HEK293 (cell line): ENCODE measurements around the gene SHISA5.

Experiments
- CTCF ChIA-PET: fragments of 350-600 bp; formaldehyde crosslinking; extraction: SDS; loops from one replicate; lab custom pipeline; 2021; ENCODE audit warnings: antibody characterized with exemption; lab: Yijun Ruan, JAX
- POLR2A ChIA-PET: fragments of 300-600 bp; formaldehyde crosslinking; extraction: SDS; loops from one replicate; lab custom pipeline; 2020; ENCODE audit warnings: antibody characterized with exemption, inconsistent platforms; lab: Yijun Ruan, JAX
- H3K27ac ChIP-seq: fragments of 200-500 bp; sonication (Bioruptor generic); 2 replicates; pipeline ENCODE4 v1.5.1; 2014; ENCODE audit warnings: low read depth, low read length, control low read depth, inconsistent platforms; ENCODE audit errors: extremely low read depth
- H3K36me3 ChIP-seq, 2 experiments: fragments of 200-500 bp in 1 of 2; sonication (Bioruptor generic) in 1 of 2; 1 replicate in 1 of 2; 2 replicates in 1 of 2; pipeline ENCODE4 v1.5.1; 2014 to 2017; ENCODE audit warnings: inconsistent platforms in 2 of 2, low read length in 2 of 2; ENCODE audit not compliant: control insufficient read depth in 2 of 2, insufficient read depth in 1 of 2
- H3K4me1 ChIP-seq: fragments of 200-500 bp; sonication (Bioruptor generic); 2 replicates; pipeline ENCODE4 v1.5.1; 2014; ENCODE audit warnings: mild to moderate bottlenecking, low read length, inconsistent platforms; ENCODE audit not compliant: control insufficient read depth, insufficient read depth
- H3K4me3 ChIP-seq: 2 replicates; pipeline ENCODE4 v1.5.1; 2011; ENCODE audit warnings: low read depth, mild to moderate bottlenecking, control low read depth, low read length, moderate library complexity
- H3K9me3 ChIP-seq: fragments of 200-500 bp; sonication (Bioruptor generic); 2 replicates; pipeline ENCODE4 v1.5.1; 2014; ENCODE audit warnings: low read depth, low read length, inconsistent platforms; ENCODE audit not compliant: control insufficient read depth, insufficient read depth
- BCL6B ChIP-seq: fragments of 450-650 bp; formaldehyde crosslinking; IDR thresholded peaks from 2 replicates; pipeline ENCODE4 v1.5.1; 2017; ENCODE audit warnings: missing biosample characterization, missing genetic modification characterization
- GLIS1 ChIP-seq: fragments of 450-650 bp; formaldehyde crosslinking; IDR thresholded peaks from 2 replicates; pipeline ENCODE4 v1.5.1; 2016; ENCODE audit warnings: missing biosample characterization, missing genetic modification characterization
- HIC1 ChIP-seq: fragments of 450-650 bp; formaldehyde crosslinking; IDR thresholded peaks from 2 replicates; pipeline ENCODE4 v1.5.1; 2016; ENCODE audit warnings: missing biosample characterization, missing genetic modification characterization
- KLF10 ChIP-seq: fragments of 450-650 bp; IDR thresholded peaks from 2 replicates; pipeline ENCODE4 v1.5.1; 2018; ENCODE audit warnings: missing biosample characterization, mild to moderate bottlenecking, missing genetic modification characterization
- KLF7 ChIP-seq: fragments of 450-650 bp; formaldehyde crosslinking; IDR thresholded peaks from 2 replicates; pipeline ENCODE4 v1.5.1; 2016; ENCODE audit warnings: missing biosample characterization, missing genetic modification characterization, borderline replicate concordance
- KLF8 ChIP-seq: fragments of 450-650 bp; formaldehyde crosslinking; IDR thresholded peaks from 2 replicates; pipeline ENCODE4 v1.5.1; 2016; ENCODE audit warnings: missing biosample characterization, missing genetic modification characterization
- TRIM28 ChIP-seq: IDR thresholded peaks from 2 replicates; pipeline ENCODE4 v1.6.1; 2011; ENCODE audit warnings: low read length, control low read depth, borderline replicate concordance
- YY2 ChIP-seq: fragments of 450-650 bp; formaldehyde crosslinking; IDR thresholded peaks from 2 replicates; pipeline ENCODE4 v1.5.1; 2016; ENCODE audit warnings: missing biosample characterization, missing genetic modification characterization
- ZBTB44 ChIP-seq: fragments of 450-650 bp; IDR thresholded peaks from 2 replicates; pipeline ENCODE4 v1.5.1; 2018; ENCODE audit warnings: missing biosample characterization, mild to moderate bottlenecking, missing genetic modification characterization
- ZNF121 ChIP-seq: fragments of 450-650 bp; formaldehyde crosslinking; IDR thresholded peaks from 2 replicates; pipeline ENCODE4 v1.5.1; 2016; ENCODE audit warnings: missing biosample characterization, missing genetic modification characterization
- ZNF350 ChIP-seq: fragments of 450-650 bp; formaldehyde crosslinking; IDR thresholded peaks from 2 replicates; pipeline ENCODE4 v1.5.0; 2017; ENCODE audit warnings: missing biosample characterization, mild to moderate bottlenecking, missing genetic modification characterization
- ZNF548 ChIP-seq: fragments of 450-650 bp; formaldehyde crosslinking; IDR thresholded peaks from 2 replicates; pipeline ENCODE4 v1.5.1; 2016; ENCODE audit warnings: missing biosample characterization, missing genetic modification characterization
- ZNF560 ChIP-seq: fragments of 450-650 bp; formaldehyde crosslinking; IDR thresholded peaks from 2 replicates; pipeline ENCODE4 v1.5.1; 2017; ENCODE audit warnings: missing biosample characterization, missing genetic modification characterization, borderline replicate concordance
- ZNF600 ChIP-seq: fragments of 450-650 bp; formaldehyde crosslinking; IDR thresholded peaks from 2 replicates; pipeline ENCODE4 v1.5.1; 2016; ENCODE audit warnings: missing biosample characterization, missing genetic modification characterization
- ZNF610 ChIP-seq: fragments of 450-650 bp; formaldehyde crosslinking; IDR thresholded peaks from 2 replicates; pipeline ENCODE4 v1.5.1; 2016; ENCODE audit warnings: missing biosample characterization, missing genetic modification characterization, borderline replicate concordance
- ZNF626 ChIP-seq: fragments of 450-650 bp; sonication (Bioruptor Pico); formaldehyde crosslinking; IDR thresholded peaks from 2 replicates; pipeline ENCODE4 v1.5.1; 2018; ENCODE audit warnings: missing biosample characterization, missing genetic modification characterization, inconsistent platforms
- ZNF639 ChIP-seq: fragments of 450-650 bp; formaldehyde crosslinking; IDR thresholded peaks from 2 replicates; pipeline ENCODE4 v1.5.1; 2016; ENCODE audit warnings: missing biosample characterization, missing genetic modification characterization
- ZNF670 ChIP-seq: fragments of 450-650 bp; formaldehyde crosslinking; IDR thresholded peaks from 2 replicates; pipeline ENCODE4 v1.5.1; 2016; ENCODE audit warnings: missing biosample characterization, missing genetic modification characterization, low read depth
- ZSCAN18 ChIP-seq: fragments of 450-650 bp; formaldehyde crosslinking; IDR thresholded peaks from 2 replicates; pipeline ENCODE4 v1.5.1; 2016; ENCODE audit warnings: missing biosample characterization, missing genetic modification characterization
- ZSCAN5A ChIP-seq: fragments of 450-650 bp; formaldehyde crosslinking; IDR thresholded peaks from 2 replicates; pipeline ENCODE4 v1.5.1; 2016; ENCODE audit warnings: missing biosample characterization, missing genetic modification characterization

The SHISA5 gene

GRCh38 chr3:48546203-48546829 lies 42.3 kb upstream of the SHISA5 start (continued):
- no peak for TF ChIP-seq ZSCAN18 (tag by site-specific recombination)
- TF ChIP-seq GLIS1, result no peak
- TF ChIP-seq ZNF639 (tag by site-specific recombination), result no peak
- no peak for TF ChIP-seq ZNF670 (tag by site-specific recombination)
- no peak for TF ChIP-seq ZNF350 (tag by site-specific recombination)

GRCh38 chr3:48544141-48544540 lies 40.2 kb upstream of the SHISA5 start:
- no peak overlapping the region for H3K4me3 ChIP-seq
- no peak overlapping the region for H3K27ac ChIP-seq
- ChIA-PET POLR2A (no interaction called here), CTCF (interaction anchor here (1.1 to 1.3 kb wide), 2 partner anchors 9 to 18 kb away, joined by 3 to 6 read pairs; no protein-coding TSS in a partner anchor)
- H3K9me3 ChIP-seq, result no peaks in the 10 kb centered on the region
- no peak for TF ChIP-seq ZNF548 (tag by site-specific recombination)
- no peak for TF ChIP-seq YY2
- no peak for TF ChIP-seq ZNF560 (tag by site-specific recombination)
- TF ChIP-seq BCL6B, result no peak
- no peak for TF ChIP-seq KLF7
- TF ChIP-seq ZNF121 (tag by site-specific recombination), result no peak
- no peak for TF ChIP-seq HIC1 (tag by site-specific recombination)
- no peak for TF ChIP-seq ZNF610 (tag by site-specific recombination)
- TF ChIP-seq ZNF626 (tag by site-specific recombination), result no peak
- no peak for TF ChIP-seq ZNF670 (tag by site-specific recombination)
- peaks cover 0 to 24% of the 10 kb centered on the region in 2 experiments; a peak in 1 of 3 replicates for H3K36me3 ChIP-seq
- no peaks in the 10 kb centered on the region for H3K4me1 ChIP-seq

GRCh38 chr3:48543271-48543866 lies 39.4 kb upstream of the SHISA5 start:
- Histone ChIP-seq H3K9me3 (no peaks in the 10 kb centered on the region), H3K4me1 (no peaks in the 10 kb centered on the region), H3K36me3 (peaks cover 0 to 31% of the 10 kb centered on the region in 2 experiments; a peak in 1 of 3 replicates), H3K4me3 (no peak overlapping the region), H3K27ac (no peak overlapping the region)
- ChIA-PET POLR2A (no interaction called here), CTCF (interaction anchor here (1.1 kb wide), 1 partner anchor 92 kb away, joined by 4 read pairs; the partner anchor contains the start of gene SLC26A6)
- no peak for TF ChIP-seq TRIM28
- no peak for TF ChIP-seq ZBTB44
- TF ChIP-seq KLF8 (tag by site-specific recombination), result no peak
- no peak for TF ChIP-seq ZSCAN5A
- no peak for TF ChIP-seq KLF10 (tag by site-specific recombination)
- TF ChIP-seq ZNF600 (tag by site-specific recombination), result no peak
- TF ChIP-seq ZNF639 (tag by site-specific recombination), result no peak
